Measurements from ENCODE around the gene NELFCD. TPM values are rescaled to one million over a fixed set of nuclear protein-coding genes. Genes with fewer than 3 reads are reported as not detected.

NELFCD gene
- total RNA-seq (2014; rRNA removed; shearing (Covaris generic)) (36.3 and 52.5 TPM in 2 replicates), polyA plus RNA-seq (2016; fragmentation: Nextera tagmentation; extraction: Ambion mirVana) (57.4 and 59.8 TPM in 2 replicates)

GRCh38 chr20:58980711-58981627 is at the start of gene NELFCD:
NELFCD (plus strand) TSS chr20:58981256; CDS start chr20:58981310, 54 bp downstream.
- Histone ChIP-seq H3K4me2 (ENCODE audit: unreplicated experiment) (peak within 1 kb of the TSS; percentile 92), H4K20me1 (ENCODE audit: insufficient read depth) (no peaks in the 10 kb centered on the region; the same call in 1 of the 2 replicates), H2AFZ (peak within 1 kb of the TSS; percentile 100), H3K9ac (peak within 1 kb of the TSS; percentile 85), H3K4me3 (peak within 1 kb of the TSS; percentile 96), H3K27me3 (replicated peaks; ENCODE audit: insufficient read depth) (no peaks in the 10 kb centered on the region), H3K4me1 (ENCODE audit: insufficient read depth) (peaks cover 6% of the 10 kb centered on the region), H3K36me3 (ENCODE audit: low read depth) (no peaks in the 10 kb centered on the region), H3F3A (ENCODE audit: insufficient read depth) (no peaks in the 10 kb centered on the region), H3K9me3 (ENCODE audit: low read depth) (no peaks in the 10 kb centered on the region), H3K79me2 (ENCODE audit: insufficient read depth) (peaks cover 46% of the 10 kb centered on the region), H3K9me2 (ENCODE audit: insufficient read depth) (no peaks in the 10 kb centered on the region), H3K27ac (no peak within 1 kb of the TSS)
- WGBS, 2 experiments (ENCODE audit: low coverage in 1 of 2, low lambda C conversion rate in 2 of 2, missing lambda C conversion rate in 2 of 2), result 8 to 9% methylated on average over 57 to 77 of the region's 109 CpGs
- TF ChIP-seq EZH2phosphoT487 (IDR thresholded peaks at IDR 0.05; ENCODE audit: insufficient read depth, low read depth) (no peak), EZH2 (IDR thresholded peaks at IDR 0.05; ENCODE audit: insufficient read depth, poor library complexity, severe bottlenecking) (no peak)
- in situ Hi-C loops (cut with MboI), result no loop called here
- DNase-seq, result peak; percentile 95

- no peak overlapping the region for H3K4me3 ChIP-seq
Measured at GRCh38 chr20:58932170-58932569, 48.9 kb upstream of the NELFCD start.

GRCh38 chr20:58938078-58938477 is 43.0 kb upstream of the NELFCD start:
- no peak for TF ChIP-seq EZH2phosphoT487 (IDR thresholded peaks at IDR 0.05; ENCODE audit: insufficient read depth, low read depth)
- TF ChIP-seq EZH2 (IDR thresholded peaks at IDR 0.05; ENCODE audit: insufficient read depth, poor library complexity, severe bottlenecking), result no peak
- Histone ChIP-seq H3K9me3 (ENCODE audit: low read depth) (no peaks in the 10 kb centered on the region), H2AFZ (no peak overlapping the region), H3K4me3 (no peak overlapping the region), H3K79me2 (ENCODE audit: insufficient read depth) (no peaks in the 10 kb centered on the region), H3K27me3 (replicated peaks; ENCODE audit: insufficient read depth) (peaks cover 44% of the 10 kb centered on the region), H3K4me1 (ENCODE audit: insufficient read depth) (no peaks in the 10 kb centered on the region), H3K4me2 (ENCODE audit: unreplicated experiment) (no peak overlapping the region), H3K36me3 (ENCODE audit: low read depth) (no peaks in the 10 kb centered on the region), H3K27ac (no peak overlapping the region), H3K9ac (no peak overlapping the region), H3K9me2 (ENCODE audit: insufficient read depth) (no peaks in the 10 kb centered on the region), H4K20me1 (ENCODE audit: insufficient read depth) (no peaks in the 10 kb centered on the region), H3F3A (ENCODE audit: insufficient read depth) (no peaks in the 10 kb centered on the region)
- 48 to 51% methylated on average over 2 of the region's 2 CpGs for WGBS, 2 experiments (ENCODE audit: low coverage in 1 of 2, low lambda C conversion rate in 2 of 2, missing lambda C conversion rate in 2 of 2)
- in situ Hi-C loops (cut with MboI), result no loop called here
- no peak for DNase-seq

More at GRCh38 chr20:58932170-58932569, 48.9 kb upstream of the NELFCD start:
- DNase-seq, result no peak
- Histone ChIP-seq H4K20me1 (ENCODE audit: insufficient read depth) (no peaks in the 10 kb centered on the region), H3K27ac (no peak overlapping the region), H3K9me2 (ENCODE audit: insufficient read depth) (no peaks in the 10 kb centered on the region), H3K9me3 (ENCODE audit: low read depth) (no peaks in the 10 kb centered on the region), H3K9ac (no peak overlapping the region), H3K79me2 (ENCODE audit: insufficient read depth) (no peaks in the 10 kb centered on the region), H3K27me3 (replicated peaks; ENCODE audit: insufficient read depth) (no peaks in the 10 kb centered on the region), H2AFZ (no peak overlapping the region), H3F3A (ENCODE audit: insufficient read depth) (no peaks in the 10 kb centered on the region), H3K4me1 (ENCODE audit: insufficient read depth) (no peaks in the 10 kb centered on the region), H3K4me2 (ENCODE audit: unreplicated experiment) (no peak overlapping the region), H3K36me3 (ENCODE audit: low read depth) (no peaks in the 10 kb centered on the region)
- in situ Hi-C loops (cut with MboI), result no loop called here
- no peak for TF ChIP-seq EZH2 (IDR thresholded peaks at IDR 0.05; ENCODE audit: insufficient read depth, poor library complexity, severe bottlenecking)
- TF ChIP-seq EZH2phosphoT487 (IDR thresholded peaks at IDR 0.05; ENCODE audit: insufficient read depth, low read depth), result no peak
- 55 to 60% methylated on average over 5 of the region's 5 CpGs for WGBS, 2 experiments (ENCODE audit: low coverage in 1 of 2, low lambda C conversion rate in 2 of 2, missing lambda C conversion rate in 2 of 2)

GRCh38 chr20:58938541-58938940 is 42.5 kb upstream of the NELFCD start:
- H3K9me2 ChIP-seq (ENCODE audit: insufficient read depth), result no peaks in the 10 kb centered on the region
- 12 to 38% methylated on average over 1 of the region's 1 CpG for WGBS, 2 experiments (ENCODE audit: low coverage in 1 of 2, low lambda C conversion rate in 2 of 2, missing lambda C conversion rate in 2 of 2)
- no peak overlapping the region for H3K9ac ChIP-seq
- H3K27ac ChIP-seq, result no peak overlapping the region
- H3K79me2 ChIP-seq (ENCODE audit: insufficient read depth), result no peaks in the 10 kb centered on the region
- no peak overlapping the region for H3K4me3 ChIP-seq
- no peaks in the 10 kb centered on the region for H3K4me1 ChIP-seq (ENCODE audit: insufficient read depth)
- H3F3A ChIP-seq (ENCODE audit: insufficient read depth), result no peaks in the 10 kb centered on the region
- H2AFZ ChIP-seq, result no peak overlapping the region
- peaks cover 44% of the 10 kb centered on the region for H3K27me3 ChIP-seq (replicated peaks; ENCODE audit: insufficient read depth)
- no peak overlapping the region for H3K4me2 ChIP-seq (ENCODE audit: unreplicated experiment)
- H3K9me3 ChIP-seq (ENCODE audit: low read depth), result no peaks in the 10 kb centered on the region
- no peak for DNase-seq
- TF ChIP-seq EZH2 (IDR thresholded peaks at IDR 0.05; ENCODE audit: insufficient read depth, poor library complexity, severe bottlenecking) (no peak), EZH2phosphoT487 (IDR thresholded peaks at IDR 0.05; ENCODE audit: insufficient read depth, low read depth) (no peak)
- H3K36me3 ChIP-seq (ENCODE audit: low read depth), result no peaks in the 10 kb centered on the region
- no peaks in the 10 kb centered on the region for H4K20me1 ChIP-seq (ENCODE audit: insufficient read depth)
- in situ Hi-C loops (cut with MboI), result no loop called here

All from GM23248 (cell line).